Mesendoderm (in vitro differentiated cells): ENCODE measurements around the gene SH3BP5.
"Not testable (repeated sequence)": the region's sequence is repeated elsewhere in the genome, so short reads cannot be mapped to it uniquely, and the experiment has no call there.

Source experiments
- DNase-seq: peaks from one replicate; pipeline ENCODE4 v3.0.0; 2013
- H2AK5ac ChIP-seq: 2 replicates; pipeline ENCODE4 v1.6.1; 2013; ENCODE audit warnings: low read length, inconsistent platforms
- H2BK120ac ChIP-seq: 2 replicates; pipeline ENCODE4 v1.6.1; 2013; ENCODE audit warnings: low read depth, mild to moderate bottlenecking, low read length, moderate library complexity, mixed read lengths
- H2BK15ac ChIP-seq: replicated peaks from 2 replicates; pipeline ENCODE4 v1.6.1; 2013; ENCODE audit warnings: low read depth, mild to moderate bottlenecking, moderate library complexity
- H2BK5ac ChIP-seq: 2 replicates; pipeline ENCODE4 v1.6.1; 2013; ENCODE audit warnings: low read length, inconsistent platforms
- H3K18ac ChIP-seq: 2 replicates; pipeline ENCODE4 v1.6.1; 2013; ENCODE audit warnings: mild to moderate bottlenecking, low read length, mixed read lengths
- H3K23ac ChIP-seq: one replicate; pipeline ENCODE4 v1.6.1; 2013; ENCODE audit warnings: low read length
- H3K27ac ChIP-seq: 2 replicates; pipeline ENCODE4 v1.5.1; 2013; ENCODE audit warnings: low read depth, mild to moderate bottlenecking, inconsistent platforms, low read length, moderate library complexity
- H3K27me3 ChIP-seq: 2 replicates; pipeline ENCODE4 v1.6.1; 2013; ENCODE audit warnings: low read length, control low read depth, mild to moderate bottlenecking, inconsistent platforms; ENCODE audit not compliant: insufficient read depth, poor library complexity
- H3K36me3 ChIP-seq: 2 replicates; pipeline ENCODE4 v1.6.1; 2013; ENCODE audit warnings: low read length, inconsistent platforms; ENCODE audit not compliant: control insufficient read depth, insufficient read depth
- H3K4ac ChIP-seq: one replicate; pipeline ENCODE4 v1.6.1; 2013; ENCODE audit warnings: low read depth, mild to moderate bottlenecking, low read length, moderate library complexity
- H3K4me1 ChIP-seq: 2 replicates; pipeline ENCODE4 v1.6.1; 2013; ENCODE audit warnings: low read depth, low read length, inconsistent platforms; ENCODE audit not compliant: control insufficient read depth
- H3K4me2 ChIP-seq: 2 replicates; pipeline ENCODE4 v1.6.1; 2013; ENCODE audit warnings: low read length
- H3K4me3 ChIP-seq: 2 replicates; pipeline ENCODE4 v1.5.1; 2013; ENCODE audit warnings: mild to moderate bottlenecking, low read length
- H3K56ac ChIP-seq: one replicate; pipeline ENCODE4 v1.6.1; 2013; ENCODE audit warnings: low read length
- H3K79me1 ChIP-seq: 2 replicates; pipeline ENCODE4 v1.6.1; 2013; ENCODE audit warnings: low read length, inconsistent platforms
- H3K79me2 ChIP-seq: 2 replicates; pipeline ENCODE4 v1.6.1; 2013; ENCODE audit warnings: mild to moderate bottlenecking, low read length; ENCODE audit not compliant: control insufficient read depth, insufficient read depth
- H3K9ac ChIP-seq: 2 replicates; pipeline ENCODE4 v1.6.1; 2013; ENCODE audit warnings: low read length, inconsistent platforms
- H4K5ac ChIP-seq: one replicate; pipeline ENCODE4 v1.6.1; 2013; ENCODE audit warnings: low read length
- H4K8ac ChIP-seq: one replicate; pipeline ENCODE4 v1.6.1; 2013; ENCODE audit warnings: low read depth, mild to moderate bottlenecking, control low read depth, low read length, moderate library complexity
- WGBS: extraction: QIAGEN DNeasy Blood & Tissue Kit; methylation state at CpG from one replicate; pipeline ENCODE4 v1.1.7; 2013; ENCODE audit warnings: low lambda C conversion rate, missing lambda C conversion rate; ENCODE audit not compliant: insufficient coverage; ENCODE audit errors: extremely low coverage; 5-methylcytosine and 5-hydroxymethylcytosine counted together

Gene SH3BP5

DNA sequence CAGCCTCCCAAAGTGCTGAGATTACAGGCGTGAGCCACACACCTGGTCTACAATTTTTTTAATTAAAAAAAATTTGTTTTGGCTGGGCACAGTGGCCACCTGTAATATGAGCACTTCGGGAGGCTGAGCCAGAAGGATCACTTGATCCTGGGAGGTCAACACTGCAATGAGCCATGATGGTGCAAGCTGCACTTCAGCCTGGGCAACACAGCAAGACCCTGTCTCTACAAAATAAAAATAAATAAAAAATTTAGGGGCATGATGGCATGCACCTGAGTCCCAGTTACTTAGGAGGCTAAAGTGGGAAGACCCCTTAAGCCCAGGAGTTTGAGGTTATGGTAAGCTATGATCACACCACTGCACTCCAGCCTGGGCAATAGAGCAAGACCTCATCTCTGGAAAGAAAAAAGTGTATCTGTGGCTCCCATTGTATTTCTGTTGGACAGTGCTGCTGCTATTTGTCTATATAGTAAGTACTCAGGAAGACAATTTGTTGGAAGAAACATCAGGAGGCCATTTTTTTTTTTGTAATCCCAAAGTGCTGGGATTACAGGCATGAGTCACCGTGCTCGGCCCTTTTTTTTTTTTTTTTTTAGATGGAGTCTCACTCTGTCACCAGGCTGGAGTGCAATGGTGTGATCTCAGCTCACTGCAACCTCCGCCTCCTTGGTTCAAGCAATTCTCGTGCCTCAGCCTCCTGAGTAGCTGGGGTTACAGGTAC, 27.5 kb upstream of the SH3BP5 start:
- Histone ChIP-seq H2BK15ac (no peak overlapping the region), H3K18ac (no peak overlapping the region), H2BK5ac (no peak overlapping the region), H3K27ac (no peak overlapping the region), H4K8ac (no peak overlapping the region), H2BK120ac (no peak overlapping the region), H3K79me1 (no peaks in the 10 kb centered on the region), H3K36me3 (no peaks in the 10 kb centered on the region), H3K4me2 (no peak overlapping the region), H3K79me2 (no peaks in the 10 kb centered on the region), H3K4ac (no peak overlapping the region), H3K27me3 (no peaks in the 10 kb centered on the region), H3K4me3 (no peak overlapping the region), H4K5ac (no peak overlapping the region), H3K9ac (no peak overlapping the region), H3K4me1 (no peaks in the 10 kb centered on the region), H2AK5ac (no peak overlapping the region), H3K23ac (no peak overlapping the region), H3K56ac (no peak overlapping the region)
- no CpG with 5 or more reads among the region's 6 CpGs for WGBS
- no peak for DNase-seq

- not testable (repeated sequence) for H3K79me1 ChIP-seq, H4K8ac ChIP-seq, H3K4ac ChIP-seq, H4K5ac ChIP-seq, H3K79me2 ChIP-seq, H2BK5ac ChIP-seq, H3K27ac ChIP-seq, H3K4me3 ChIP-seq, DNase-seq, H2BK120ac ChIP-seq, H3K9ac ChIP-seq, H3K4me1 ChIP-seq, H2AK5ac ChIP-seq, H3K36me3 ChIP-seq, H3K56ac ChIP-seq, H3K4me2 ChIP-seq, H3K18ac ChIP-seq, H3K27me3 ChIP-seq, H2BK15ac ChIP-seq
- peak overlapping the region; percentile 9 for H3K23ac ChIP-seq
- no CpG with 5 or more reads among the region's 5 CpGs for WGBS
Measured at GRCh38 chr3:15356651-15357061, 24.3 kb upstream of the SH3BP5 start.

GRCh38 chr3:15356176-15356575, 23.8 kb upstream of the SH3BP5 start:
- Histone ChIP-seq H3K36me3 (no peaks in the 10 kb centered on the region), H3K4me3 (no peak overlapping the region), H3K9ac (no peak overlapping the region), H2BK15ac (no peak overlapping the region), H3K56ac (no peak overlapping the region), H3K79me1 (no peaks in the 10 kb centered on the region), H4K5ac (no peak overlapping the region), H3K79me2 (no peaks in the 10 kb centered on the region), H3K18ac (no peak overlapping the region), H2BK120ac (no peak overlapping the region), H3K27me3 (no peaks in the 10 kb centered on the region), H2BK5ac (no peak overlapping the region), H3K27ac (peak overlapping the region; percentile 33), H4K8ac (no peak overlapping the region), H3K4me1 (no peaks in the 10 kb centered on the region), H3K23ac (peak overlapping the region; percentile 9), H3K4me2 (no peak overlapping the region), H3K4ac (no peak overlapping the region), H2AK5ac (no peak overlapping the region)
- peak; percentile 45 for DNase-seq
- no CpG with 5 or more reads among the region's 2 CpGs for WGBS

GRCh38 chr3:15355086-15355485, 22.7 kb upstream of the SH3BP5 start:
- Histone ChIP-seq H2BK120ac (no peak overlapping the region), H3K4me1 (no peaks in the 10 kb centered on the region), H3K27me3 (no peaks in the 10 kb centered on the region)

GRCh38 chr3:15354485-15354884, 22.1 kb upstream of the SH3BP5 start:
- Histone ChIP-seq H3K4me2 (no peak overlapping the region), H2AK5ac (no peak overlapping the region), H2BK120ac (no peak overlapping the region), H3K79me1 (no peaks in the 10 kb centered on the region), H3K27me3 (no peaks in the 10 kb centered on the region), H3K27ac (no peak overlapping the region), H2BK5ac (no peak overlapping the region), H3K9ac (no peak overlapping the region), H3K79me2 (no peaks in the 10 kb centered on the region), H3K56ac (no peak overlapping the region), H3K4ac (no peak overlapping the region), H3K4me3 (no peak overlapping the region), H2BK15ac (no peak overlapping the region), H3K18ac (no peak overlapping the region), H3K4me1 (no peaks in the 10 kb centered on the region), H4K8ac (no peak overlapping the region), H4K5ac (no peak overlapping the region), H3K23ac (no peak overlapping the region), H3K36me3 (no peaks in the 10 kb centered on the region)
- no CpG with 5 or more reads among the region's 6 CpGs for WGBS
- DNase-seq: no peak

More at GRCh38 chr3:15355086-15355485, 22.7 kb upstream of the SH3BP5 start:
- Histone ChIP-seq H2BK5ac (no peak overlapping the region), H3K4me3 (no peak overlapping the region), H3K9ac (no peak overlapping the region), H3K18ac (no peak overlapping the region), H3K4me2 (no peak overlapping the region), H3K4ac (no peak overlapping the region), H3K27ac (no peak overlapping the region), H3K56ac (no peak overlapping the region), H3K79me1 (no peaks in the 10 kb centered on the region), H4K8ac (no peak overlapping the region), H3K23ac (no peak overlapping the region), H4K5ac (no peak overlapping the region), H2AK5ac (no peak overlapping the region), H3K36me3 (no peaks in the 10 kb centered on the region), H2BK15ac (no peak overlapping the region), H3K79me2 (no peaks in the 10 kb centered on the region)
- no CpG with 5 or more reads among the region's 1 CpG for WGBS
- no peak for DNase-seq

- WGBS: no CpG with 5 or more reads among the region's 3 CpGs
- Histone ChIP-seq H3K4me1 (no peaks in the 10 kb centered on the region), H3K56ac (no peak overlapping the region), H3K27me3 (no peaks in the 10 kb centered on the region), H2BK120ac (no peak overlapping the region), H3K9ac (no peak overlapping the region), H3K4me2 (no peak overlapping the region), H3K4ac (no peak overlapping the region), H3K36me3 (no peaks in the 10 kb centered on the region), H2BK5ac (no peak overlapping the region), H4K8ac (no peak overlapping the region), H2BK15ac (no peak overlapping the region), H4K5ac (no peak overlapping the region), H3K27ac (no peak overlapping the region), H3K79me2 (no peaks in the 10 kb centered on the region), H2AK5ac (no peak overlapping the region), H3K4me3 (no peak overlapping the region), H3K23ac (no peak overlapping the region), H3K18ac (no peak overlapping the region), H3K79me1 (no peaks in the 10 kb centered on the region)
- no peak for DNase-seq
Measured at GRCh38 chr3:15350141-15350540, 17.8 kb upstream of the SH3BP5 start.
